GM18505 (cell line): ENCODE results near the gene SUGP1.

ENCODE experiments used
- ATAC-seq: cut with Tn5 transposase; IDR thresholded peaks from one replicate; pipeline ENCODE4 v1.9.1; 2021; ENCODE audit not compliant: unreplicated experiment
- POLR2A ChIP-seq: IDR thresholded peaks from 4 replicates; pipeline ENCODE4 v1.6.1; 2011; ENCODE audit warnings: borderline replicate concordance; ENCODE audit not compliant: insufficient read depth, insufficient read length; ENCODE audit errors: extremely low read depth

SUGP1 gene

GRCh38 chr19:19304186-19304965, 15.9 kb downstream of the SUGP1 start:
- TF ChIP-seq POLR2A: no peak
- no peak for ATAC-seq

- ATAC-seq: no peak
- no peak for TF ChIP-seq POLR2A
Measured at GRCh38 chr19:19303411-19303810, 16.9 kb downstream of the SUGP1 start.

- no peak for ATAC-seq
- no peak for TF ChIP-seq POLR2A
Measured at GRCh38 chr19:19300613-19301012, 19.7 kb downstream of the SUGP1 start.

GRCh38 chr19:19297759-19298158, 22.6 kb downstream of the SUGP1 start:
- no peak for TF ChIP-seq POLR2A
- no peak for ATAC-seq

- no peak for ATAC-seq
- TF ChIP-seq POLR2A: no peak
Measured at GRCh38 chr19:19296953-19297689, 23.2 kb downstream of the SUGP1 start.

GRCh38 chr19:19294914-19295313, 25.4 kb downstream of the SUGP1 start:
- no peak for TF ChIP-seq POLR2A
- ATAC-seq: no peak

- TF ChIP-seq POLR2A: no peak
- ATAC-seq: no peak
Measured at GRCh38 chr19:19292607-19293006, 27.7 kb downstream of the SUGP1 start.

GRCh38 chr19:19285686-19286085, 34.6 kb downstream of the SUGP1 start:
- ATAC-seq: no peak
- TF ChIP-seq POLR2A: no peak

GRCh38 chr19:19280561-19280960, 39.7 kb downstream of the SUGP1 start:
- TF ChIP-seq POLR2A: no peak
- no peak for ATAC-seq

GRCh38 chr19:19279853-19280252, 40.5 kb downstream of the SUGP1 start:
- ATAC-seq: no peak

GRCh38 chr19:19279062-19279612, 41.2 kb downstream of the SUGP1 start:
- TF ChIP-seq POLR2A: no peak
- ATAC-seq: no peak

More at GRCh38 chr19:19279853-19280252, 40.5 kb downstream of the SUGP1 start:
- no peak for TF ChIP-seq POLR2A

- no peak for TF ChIP-seq POLR2A
- ATAC-seq: no peak
Measured at GRCh38 chr19:19278315-19278714, 42.0 kb downstream of the SUGP1 start.

- TF ChIP-seq POLR2A: no peak
- ATAC-seq: no peak
Measured at GRCh38 chr19:19276851-19277250, 43.5 kb downstream of the SUGP1 start.

- TF ChIP-seq POLR2A: no peak
- ATAC-seq: no peak
Measured at GRCh38 chr19:19276386-19276785, 43.9 kb downstream of the SUGP1 start.

GRCh38 chr19:19274716-19275565, 45.4 kb downstream of the SUGP1 start:
- no peak for ATAC-seq
- TF ChIP-seq POLR2A: no peak
